GM18907 (cell line): ENCODE results near the gene ST6GAL1.
A peak's percentile ranks its signal among the peaks of the same experiment; 100 is the strongest.
"Not testable (repeated sequence)": the region's sequence is repeated elsewhere in the genome, so short reads cannot be mapped to it uniquely, and the experiment has no call there.

ENCODE experiments used
- ATAC-seq: cut with Tn5 transposase; IDR thresholded peaks from one replicate; pipeline ENCODE4 v1.9.1; 2021; ENCODE audit warnings: mild to moderate bottlenecking, moderate library complexity; ENCODE audit not compliant: unreplicated experiment

ST6GAL1 gene

DNA sequence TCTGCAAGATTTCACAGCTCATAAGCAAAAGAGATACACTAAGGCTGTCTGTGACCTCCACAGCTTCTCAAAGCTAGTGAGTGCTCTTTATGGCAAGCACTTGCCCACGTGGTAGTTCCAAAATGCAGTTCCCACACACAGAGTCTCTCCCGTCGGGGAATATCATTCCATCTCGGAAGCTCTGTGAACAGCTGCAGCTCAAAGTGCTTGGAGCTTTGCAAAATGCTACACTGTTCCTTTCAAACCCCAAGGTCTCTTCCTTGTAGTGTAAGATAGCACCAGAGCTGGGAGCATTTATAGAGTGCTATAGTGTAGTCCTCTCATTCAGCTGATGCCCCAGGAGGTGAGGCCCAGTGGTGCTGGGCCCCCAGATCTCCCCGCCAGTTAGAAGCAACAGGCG lies 36.1 kb downstream of the ST6GAL1 start:
- no peak for ATAC-seq

DNA sequence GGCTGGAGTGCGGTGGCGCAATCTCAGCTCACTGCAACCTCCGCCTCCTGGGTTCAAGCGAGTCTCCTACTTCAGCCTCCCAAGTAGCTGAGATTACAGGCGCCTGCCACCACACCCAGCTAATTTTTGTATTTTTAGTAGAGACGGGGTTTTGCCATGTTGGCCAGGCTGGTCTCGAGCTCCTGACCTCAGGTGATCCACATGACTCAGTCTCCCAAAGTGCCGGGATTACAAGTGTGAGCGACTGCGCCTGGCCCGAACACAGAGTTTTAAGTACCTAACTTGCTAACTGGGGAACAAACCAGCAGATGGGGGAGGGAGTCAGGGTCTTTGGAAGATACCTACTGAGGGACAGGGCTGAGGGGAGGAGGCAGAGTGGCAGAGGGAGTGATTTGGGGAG lies 36.9 kb downstream of the ST6GAL1 start:
- not testable (repeated sequence) for ATAC-seq

DNA sequence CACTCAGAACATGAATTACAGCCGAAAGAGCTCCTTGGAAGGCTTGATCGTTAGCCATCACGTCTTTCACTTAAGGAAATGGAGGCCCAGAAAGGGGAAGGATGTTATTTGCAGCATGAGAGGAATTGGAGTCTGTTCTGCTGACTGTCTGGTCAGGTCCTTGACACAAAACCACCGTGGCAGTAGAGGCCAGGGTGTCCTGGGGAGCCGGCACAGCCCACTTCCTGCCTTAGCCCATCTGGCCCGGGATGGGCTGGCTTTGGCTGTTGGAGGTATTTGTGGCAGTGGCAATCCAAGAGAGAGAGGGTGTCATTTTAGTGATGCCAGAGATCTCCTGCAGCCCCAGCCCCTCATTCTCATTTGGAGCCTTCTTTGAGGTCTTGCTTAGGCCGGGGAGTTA lies 37.4 kb downstream of the ST6GAL1 start:
- no peak for ATAC-seq

GRCh38 chr3:186969607-186970006 lies 39.3 kb downstream of the ST6GAL1 start:
- no peak for ATAC-seq

DNA sequence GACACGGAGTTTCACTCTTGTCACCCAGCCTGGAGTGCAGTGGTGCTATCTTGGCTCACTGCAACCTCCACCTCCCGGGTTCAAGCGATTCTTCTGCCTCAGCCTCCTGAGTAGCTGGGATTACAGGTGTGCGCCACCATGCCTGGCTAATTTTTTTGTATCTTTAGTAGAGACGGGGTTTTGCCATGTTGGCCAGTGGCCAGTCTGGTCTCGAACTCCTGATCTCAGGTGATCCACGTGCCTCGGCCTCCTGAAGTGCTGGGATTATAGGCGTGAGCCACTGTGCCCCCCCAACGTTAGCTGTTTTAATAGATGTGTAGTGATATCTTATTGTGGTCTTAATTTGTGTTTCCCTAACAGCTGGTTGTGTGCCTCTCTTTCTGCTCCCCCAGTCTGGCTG lies 40.8 kb downstream of the ST6GAL1 start:
- ATAC-seq, result not testable (repeated sequence)

GRCh38 chr3:186971578-186971977 lies 41.3 kb downstream of the ST6GAL1 start:
- ATAC-seq, result no peak

- no peak for ATAC-seq
Observed at GRCh38 chr3:186973702-186974101, 43.4 kb downstream of the ST6GAL1 start.

DNA sequence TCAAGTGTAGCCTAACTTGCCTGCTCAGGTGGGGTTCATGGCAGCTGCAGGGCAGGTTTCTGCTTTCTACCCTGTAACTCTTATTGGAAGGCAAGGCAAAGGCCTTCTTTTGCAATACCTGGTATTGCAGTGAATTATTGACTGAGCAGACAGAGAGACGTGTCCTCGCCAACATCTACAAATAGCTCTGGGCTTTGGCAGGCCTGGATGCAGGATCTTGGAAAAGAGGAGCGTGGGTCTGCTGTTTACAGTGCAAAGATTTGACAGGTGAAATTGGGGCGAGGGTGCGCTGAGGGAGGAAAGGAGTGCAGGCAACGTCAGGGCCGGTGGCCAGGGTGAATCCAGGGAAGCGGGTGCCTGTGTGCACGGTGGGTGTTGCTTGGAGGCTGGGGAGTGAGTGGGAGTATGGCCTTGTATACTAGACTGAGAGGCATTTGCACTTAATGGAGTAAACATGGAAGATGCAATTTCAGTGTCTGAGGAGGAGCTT lies 44.5 kb downstream of the ST6GAL1 start:
- no peak for ATAC-seq

DNA sequence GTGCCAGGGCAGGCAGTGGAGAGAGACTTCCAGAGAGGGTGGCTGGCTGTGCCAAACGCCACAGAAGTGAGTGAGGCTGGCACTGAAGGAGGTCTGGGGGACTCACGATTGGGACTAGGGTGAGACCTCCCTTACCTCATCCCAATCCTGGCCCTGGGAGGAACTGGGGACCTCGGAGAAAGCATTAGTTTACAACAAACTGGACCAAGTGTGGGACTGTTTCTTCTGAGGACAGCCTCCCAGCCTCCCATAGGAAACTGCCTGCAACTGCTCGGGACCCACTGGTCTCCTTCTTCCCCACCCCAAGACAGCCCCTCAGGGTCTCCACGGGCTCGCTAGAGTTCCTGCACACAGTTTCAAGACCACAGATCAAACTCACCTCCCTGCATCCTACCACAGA lies 45.4 kb downstream of the ST6GAL1 start:
- ATAC-seq, result no peak

DNA sequence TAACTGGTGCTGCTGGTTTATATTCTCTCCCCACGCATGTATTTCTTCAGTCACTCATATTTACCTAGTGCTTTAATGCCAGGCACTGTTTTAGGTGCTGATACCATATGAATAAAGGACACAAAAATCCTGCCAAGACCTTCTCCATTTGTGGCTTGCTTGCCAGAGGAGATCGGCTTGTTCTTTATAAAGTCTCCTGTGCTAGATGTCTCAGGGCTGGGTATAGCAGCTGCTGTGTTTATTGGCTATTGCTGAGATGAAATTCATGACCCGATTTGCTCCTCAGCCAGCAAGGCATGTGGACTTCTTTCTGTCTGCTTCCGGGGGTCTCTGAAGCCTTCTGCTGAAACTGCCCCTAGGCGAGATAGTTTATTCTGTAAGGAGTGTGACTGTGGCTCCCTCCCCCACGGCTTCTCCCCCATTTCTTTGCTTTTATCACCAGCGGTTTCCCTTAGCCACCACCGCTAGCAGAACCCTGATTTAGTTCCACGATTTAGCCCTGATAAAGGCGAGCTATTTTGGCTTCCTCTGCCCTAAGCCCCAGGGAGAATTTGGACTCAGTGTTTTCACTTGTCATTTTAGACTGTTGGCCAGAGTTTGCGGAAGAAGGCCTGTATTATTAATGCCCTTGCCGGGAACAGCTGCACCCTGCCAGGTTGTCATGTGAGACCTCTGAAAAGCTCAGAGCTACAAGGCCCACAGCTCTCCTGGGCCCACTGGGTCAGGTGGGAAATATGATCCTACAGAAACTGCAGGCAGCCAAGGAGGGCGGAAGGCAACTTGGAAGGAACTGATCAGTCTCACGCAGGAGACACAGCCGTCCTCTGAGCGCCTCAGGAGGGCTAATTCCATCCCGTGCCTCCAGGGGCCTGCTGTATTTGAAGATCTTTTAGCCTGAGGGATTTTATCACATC lies 46.8 kb downstream of the ST6GAL1 start:
- no peak for ATAC-seq

GRCh38 chr3:186978712-186979111 lies 48.4 kb downstream of the ST6GAL1 start:
- no peak for ATAC-seq

DNA sequence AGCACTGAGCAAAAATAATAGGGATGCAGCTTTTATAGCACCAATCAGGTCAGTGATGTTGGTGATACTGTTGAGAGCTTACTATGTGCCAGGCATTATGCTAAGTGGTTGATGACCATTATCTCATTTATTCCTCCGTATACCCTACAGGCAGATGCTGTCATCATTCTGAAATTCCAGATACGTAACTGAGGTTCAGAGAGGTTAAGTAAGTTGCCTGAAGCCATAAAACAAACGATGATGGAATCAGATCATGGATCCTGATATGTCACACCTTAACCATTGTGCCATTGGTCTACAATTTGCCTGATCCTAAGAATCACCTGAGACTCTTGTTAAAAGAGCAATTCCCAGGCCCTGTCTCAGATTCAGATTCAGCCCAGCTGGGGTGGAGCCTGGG lies 49.5 kb downstream of the ST6GAL1 start:
- no peak for ATAC-seq

- ATAC-seq, result no peak
Observed at GRCh38 chr3:186980989-186981388, 50.7 kb downstream of the ST6GAL1 start.

DNA sequence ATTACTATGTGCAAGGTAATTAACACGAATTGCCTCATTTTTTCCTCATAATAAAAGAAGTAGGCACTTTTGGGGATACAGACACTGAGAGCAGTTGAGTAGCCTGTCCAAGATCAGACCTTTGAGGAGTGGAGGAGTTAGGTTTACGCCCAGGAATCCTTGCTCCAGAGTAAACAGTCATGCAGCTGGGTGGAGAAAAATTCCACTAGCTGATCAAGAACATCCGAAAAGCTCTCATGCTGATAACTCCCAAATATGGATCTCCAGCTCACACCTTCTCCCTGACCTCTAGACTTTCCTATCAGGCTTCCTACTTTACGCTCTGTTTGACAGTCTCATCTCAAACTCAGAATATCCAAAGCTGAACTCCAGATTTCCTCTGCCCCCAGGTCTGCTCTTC lies 53.3 kb downstream of the ST6GAL1 start:
- no peak for ATAC-seq

DNA sequence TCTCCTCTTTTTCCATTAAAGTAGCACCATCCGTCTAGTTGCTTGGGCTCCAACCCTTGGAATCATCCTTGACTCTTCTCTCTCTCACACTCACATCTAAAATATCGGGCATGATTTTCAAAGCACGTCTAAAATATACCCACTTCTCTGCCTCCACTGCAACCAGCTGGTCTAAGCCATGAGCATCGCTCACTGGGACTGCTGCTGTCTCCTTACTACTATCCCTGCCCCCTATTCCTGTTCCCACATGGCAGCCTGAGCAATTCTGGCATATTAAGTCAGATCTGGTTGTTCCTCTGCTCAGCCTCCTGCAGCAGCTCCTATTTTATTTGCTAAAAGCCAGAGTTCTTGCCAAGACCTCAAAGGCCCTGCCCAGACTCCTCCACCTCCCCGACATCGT lies 53.7 kb downstream of the ST6GAL1 start:
- no peak for ATAC-seq

- peak; percentile 44 for ATAC-seq
Observed at GRCh38 chr3:186985661-186986364, 55.5 kb downstream of the ST6GAL1 start.

DNA sequence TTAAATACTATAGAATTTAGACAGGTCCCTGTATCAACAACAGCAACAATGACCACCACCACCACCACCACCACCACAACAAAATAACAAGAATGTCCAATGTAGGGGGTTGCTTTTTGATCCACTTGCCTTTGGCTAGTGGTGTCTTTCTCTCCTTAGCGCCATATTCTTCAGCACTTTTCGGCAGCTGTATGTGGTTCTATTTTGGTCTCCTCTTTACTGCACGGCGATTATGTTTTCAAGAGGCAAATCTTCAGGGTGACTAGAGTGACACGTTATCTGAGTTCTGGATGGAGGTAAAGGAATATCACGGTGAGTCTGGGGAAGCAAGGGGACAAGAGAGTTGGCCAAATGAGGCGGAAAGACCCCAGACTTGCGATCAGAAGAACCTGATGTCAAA lies 56.1 kb downstream of the ST6GAL1 start:
- no peak for ATAC-seq

- no peak for ATAC-seq
Observed at GRCh38 chr3:186986816-186987215, 56.5 kb downstream of the ST6GAL1 start.

GRCh38 chr3:186988806-186989205 lies 58.5 kb downstream of the ST6GAL1 start:
- ATAC-seq, result peak; percentile 84

GRCh38 chr3:186989429-186989828 lies 59.1 kb downstream of the ST6GAL1 start:
- ATAC-seq, result no peak

DNA sequence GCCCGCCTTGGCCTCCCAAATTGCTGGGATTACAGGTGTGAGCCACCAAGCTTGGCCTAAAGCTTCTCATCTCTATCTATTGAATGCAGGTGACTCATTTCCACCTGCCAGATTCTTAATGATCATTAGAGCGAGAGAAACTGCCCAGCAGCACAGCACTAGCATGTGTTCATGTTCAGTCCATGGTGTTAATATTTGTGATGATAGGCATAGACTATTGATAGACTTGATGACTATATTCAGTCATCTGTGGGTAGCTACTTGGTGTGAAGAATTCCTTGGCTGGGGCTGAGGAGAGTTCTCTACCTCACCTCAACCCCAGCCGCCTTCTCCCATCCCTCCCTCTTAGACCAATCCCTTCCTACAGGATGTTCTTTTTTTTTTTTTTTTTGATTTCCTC lies 60.0 kb downstream of the ST6GAL1 start:
- ATAC-seq, result no peak

- no peak for ATAC-seq
Observed at GRCh38 chr3:186990878-186991308, 60.6 kb downstream of the ST6GAL1 start.
